Measurements from ENCODE around the gene UBAC2. TPM values are rescaled to one million over a fixed set of nuclear protein-coding genes. Genes with fewer than 3 reads are reported as not detected.

UBAC2 gene
- total and polyA plus RNA-seq, 2 of the 4 experiments (the other 2 are of a cell fraction), result 20.8 to 36.3 TPM

- no peak overlapping the region for H3K27ac ChIP-seq (ENCODE audit: insufficient read depth, low read length)
- no peak overlapping the region for H3K9ac ChIP-seq (ENCODE audit: low read depth, low read length)
- H2BK20ac ChIP-seq (ENCODE audit: low read depth, low read length), result no peak overlapping the region
- ChIA-PET POLR2A (ENCODE audit: unreplicated experiment) (no interaction called here), CTCF (interaction anchor here (0.6 to 1.1 kb wide), 2 partner anchors 11 to 741 kb away, joined by 4 read pairs; no protein-coding TSS in a partner anchor)
- H3K36me3 ChIP-seq (ENCODE audit: control insufficient read depth, insufficient read depth, low read length), result peaks cover 4% of the 10 kb centered on the region
- H2AK9ac ChIP-seq (replicated peaks; ENCODE audit: low read depth, low read length, poor library complexity), result no peak overlapping the region
- H4K91ac ChIP-seq (ENCODE audit: insufficient read depth, low read depth, low read length), result no peak overlapping the region
- H4K5ac ChIP-seq (ENCODE audit: low read depth, low read length), result no peak overlapping the region
- no peak overlapping the region for H3K23ac ChIP-seq (ENCODE audit: low read depth, low read length)
- no peak overlapping the region for H2AK5ac ChIP-seq (ENCODE audit: low read depth, low read length)
- H2AFZ ChIP-seq (replicated peaks; ENCODE audit: low read length, poor library complexity), result no peak overlapping the region
- no peak overlapping the region for H2BK15ac ChIP-seq (ENCODE audit: low read depth, low read length)
- H3K18ac ChIP-seq (ENCODE audit: low read depth, low read length), result no peak overlapping the region
- no peaks in the 10 kb centered on the region for H3K4me1 ChIP-seq (ENCODE audit: control insufficient read depth, insufficient read depth, low read length)
- H3K4ac ChIP-seq (ENCODE audit: low read depth, low read length), result no peak overlapping the region
- WGBS, 2 experiments (ENCODE audit: extremely low coverage in 2 of 2, insufficient read length in 1 of 2), result no CpG with 5 or more reads among the region's 3 CpGs
- H3K27me3 ChIP-seq (ENCODE audit: control insufficient read depth, insufficient read depth, low read length), result no peaks in the 10 kb centered on the region
- H3K79me1 ChIP-seq (ENCODE audit: low read depth in 1 of 2, low read length in 2 of 2), result no peaks in the 10 kb centered on the region
- intact Hi-C loops (cut with micrococcal nuclease), result no loop called here
- no peak overlapping the region for H3K4me2 ChIP-seq (ENCODE audit: low read depth, low read length)
- in situ Hi-C loops (cut with MboI; ENCODE audit: low sequenced_read_pairs), result no loop called here
- no peak overlapping the region for H2BK5ac ChIP-seq (ENCODE audit: low read depth, low read length, poor library complexity, severe bottlenecking)
- no peak overlapping the region for H3K14ac ChIP-seq (replicated peaks; ENCODE audit: low read depth, low read length)
- no peaks in the 10 kb centered on the region for H3K9me3 ChIP-seq (ENCODE audit: control insufficient read depth, insufficient read depth, low read length)
- no peak for DNase-seq
- no TSS peak for BruUV-seq (replicated peaks)
- no peak overlapping the region for H4K8ac ChIP-seq (ENCODE audit: low read depth in 2 of 2, low read length in 2 of 2)
- dilution Hi-C loops (cut with HindIII; ENCODE audit: low sequenced_read_pairs, unreplicated experiment), result no loop called here
- H3K9me1 ChIP-seq (ENCODE audit: insufficient read depth, low read length), result 0 out of 2 replicates have a peak, but pooled peaks cover 2% of the 10 kb centered on the region
- ATAC-seq (ENCODE audit: low read depth), result no peak
- no peak overlapping the region for H2BK120ac ChIP-seq (ENCODE audit: low read depth, low read length)
- TF ChIP-seq RAD21 (IDR thresholded peaks at IDR 0.05; ENCODE audit: low read length) (no peak), ELK1 (IDR thresholded peaks at IDR 0.05; ENCODE audit: borderline replicate concordance, low read depth, low read length) (no peak), FOS (IDR thresholded peaks at IDR 0.05; ENCODE audit: low read depth, low read length) (no peak), MAZ (IDR thresholded peaks at IDR 0.05; ENCODE audit: borderline replicate concordance, low read depth, low read length) (no peak), RCOR1 (IDR thresholded peaks at IDR 0.05; ENCODE audit: insufficient replicate concordance, low read length) (no peak)
- H3K4me3 ChIP-seq (ENCODE audit: insufficient read depth, low read depth, low read length), result no peak overlapping the region
- H4K20me1 ChIP-seq (ENCODE audit: insufficient read depth, low read length), result no peaks in the 10 kb centered on the region
- H3K56ac ChIP-seq (ENCODE audit: extremely low read depth, insufficient read depth, low read length), result no peak overlapping the region
These were observed 133.6 kb downstream of the UBAC2 start for GRCh38 chr13:99334221-99334620.

Data from IMR-90 (cell line).